Putamen (tissue), 1 donor: ENCODE results near the gene UBE2L3.

Source experiments
- DNase-seq: peaks from one replicate; pipeline ENCODE4 v3.0.0-alpha.2; 2016; ENCODE audit warnings: low spot score

Gene UBE2L3

DNA sequence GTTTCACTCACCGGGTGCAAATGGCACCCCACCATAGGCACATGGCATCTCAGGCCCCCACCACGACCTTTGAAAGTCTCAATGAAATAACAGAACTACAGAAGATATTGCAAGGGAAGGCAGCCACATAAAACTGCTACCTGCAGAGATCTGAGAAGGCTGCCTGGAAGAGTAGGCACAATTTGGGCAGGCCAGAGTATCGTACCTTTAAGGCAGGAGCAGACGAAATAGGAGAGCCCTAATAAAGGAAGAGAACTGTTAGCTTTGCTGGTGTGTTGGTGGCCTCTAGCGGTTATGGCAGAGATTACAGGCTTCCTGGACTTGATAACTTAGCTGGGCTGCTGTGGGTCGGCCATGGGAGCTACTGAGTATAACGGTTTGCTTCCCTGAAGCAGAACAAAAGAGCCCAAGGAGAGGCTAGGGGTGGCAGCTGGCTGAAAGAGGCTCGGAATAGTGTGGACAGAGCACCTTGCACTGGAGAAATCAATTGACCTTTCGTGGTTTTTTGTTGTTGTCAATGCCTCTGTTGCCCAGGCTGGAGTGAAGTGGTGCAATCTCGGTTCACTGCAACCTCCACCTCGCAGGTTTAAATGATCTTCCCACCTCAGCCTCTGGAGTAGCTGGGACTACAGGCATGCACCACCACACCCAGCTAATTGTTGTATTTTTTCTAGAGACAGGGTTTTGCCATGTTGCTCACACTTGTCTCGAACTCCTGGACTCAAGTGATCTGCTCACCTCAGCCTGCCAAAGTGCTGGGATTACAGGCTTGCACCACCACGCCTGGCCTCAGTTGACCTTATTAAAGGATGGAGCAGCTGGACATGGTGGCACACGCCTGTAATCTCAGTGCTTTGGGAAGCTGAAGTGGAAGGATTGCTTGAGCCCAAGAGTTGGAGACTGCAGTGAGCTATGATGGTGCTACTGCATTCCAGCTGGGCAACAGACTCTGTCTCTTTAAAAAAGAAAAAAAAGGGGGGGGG lies 79.4 kb downstream of the UBE2L3 start:
- DNase-seq: peak; percentile 68

- no peak for DNase-seq
Observed at GRCh38 chr22:21650280-21650679, 82.8 kb downstream of the UBE2L3 start.

DNA sequence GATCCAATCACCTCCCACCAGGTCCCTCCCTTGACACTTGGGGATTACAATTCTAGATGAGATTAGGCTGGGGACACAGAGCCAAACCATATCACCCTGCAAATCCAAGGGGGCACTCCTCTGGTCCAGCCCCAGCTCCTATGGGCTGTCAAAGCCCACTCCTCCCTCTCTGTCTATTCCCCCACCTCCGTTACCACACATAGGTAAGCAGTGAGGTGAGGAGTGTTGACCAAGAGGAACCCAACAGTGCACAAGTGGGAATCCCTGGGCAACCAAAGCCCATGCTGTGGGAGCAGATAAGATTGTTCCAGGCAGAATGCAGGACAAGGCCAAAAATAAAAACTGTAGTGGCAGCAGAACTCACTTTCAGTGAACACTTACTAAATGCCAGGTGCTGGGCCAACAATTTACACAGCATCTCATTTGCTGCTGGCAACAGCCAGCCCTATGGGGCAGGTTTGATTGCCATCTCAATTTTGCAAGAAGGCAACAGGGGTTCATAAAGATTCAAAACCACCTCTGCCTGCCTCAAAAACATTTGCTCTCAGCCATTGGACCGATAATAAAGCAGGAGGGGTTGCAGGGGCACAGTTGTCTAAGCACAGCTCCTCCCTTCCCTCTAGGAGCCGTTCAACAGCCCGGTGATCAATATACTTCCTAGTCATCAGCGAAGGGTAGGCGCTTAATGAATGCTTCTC lies 83.5 kb downstream of the UBE2L3 start:
- DNase-seq: no peak

- DNase-seq: no peak
Observed at GRCh38 chr22:21651521-21652009, 84.1 kb downstream of the UBE2L3 start.

DNA sequence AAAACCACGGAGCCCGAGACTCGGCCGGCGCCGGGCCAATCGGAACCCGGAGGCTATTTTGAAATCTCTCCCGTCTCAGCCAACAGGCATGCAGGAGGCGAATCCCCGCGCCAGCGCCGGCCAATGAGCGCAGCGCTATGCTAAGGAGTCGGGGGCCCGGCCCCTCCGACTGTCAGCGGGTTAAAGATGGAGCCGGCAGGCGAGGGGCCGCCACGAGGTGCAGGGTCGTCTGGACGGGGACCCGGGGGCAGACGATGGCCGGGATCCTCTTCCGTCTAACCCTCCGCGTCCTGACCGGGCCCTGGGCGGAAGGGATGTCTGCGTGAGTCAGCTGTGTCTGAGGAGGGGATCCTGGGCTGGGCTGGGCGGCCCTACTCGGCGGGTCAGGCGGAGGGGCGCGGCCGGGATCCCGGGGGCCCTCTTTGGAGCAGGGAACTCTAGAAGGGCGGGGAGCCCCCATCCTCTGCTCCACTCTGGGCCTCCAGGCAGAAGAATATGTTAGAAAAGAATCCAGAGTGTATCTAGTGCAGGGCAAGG lies 84.6 kb downstream of the UBE2L3 start:
- DNase-seq: peak; percentile 72

DNA sequence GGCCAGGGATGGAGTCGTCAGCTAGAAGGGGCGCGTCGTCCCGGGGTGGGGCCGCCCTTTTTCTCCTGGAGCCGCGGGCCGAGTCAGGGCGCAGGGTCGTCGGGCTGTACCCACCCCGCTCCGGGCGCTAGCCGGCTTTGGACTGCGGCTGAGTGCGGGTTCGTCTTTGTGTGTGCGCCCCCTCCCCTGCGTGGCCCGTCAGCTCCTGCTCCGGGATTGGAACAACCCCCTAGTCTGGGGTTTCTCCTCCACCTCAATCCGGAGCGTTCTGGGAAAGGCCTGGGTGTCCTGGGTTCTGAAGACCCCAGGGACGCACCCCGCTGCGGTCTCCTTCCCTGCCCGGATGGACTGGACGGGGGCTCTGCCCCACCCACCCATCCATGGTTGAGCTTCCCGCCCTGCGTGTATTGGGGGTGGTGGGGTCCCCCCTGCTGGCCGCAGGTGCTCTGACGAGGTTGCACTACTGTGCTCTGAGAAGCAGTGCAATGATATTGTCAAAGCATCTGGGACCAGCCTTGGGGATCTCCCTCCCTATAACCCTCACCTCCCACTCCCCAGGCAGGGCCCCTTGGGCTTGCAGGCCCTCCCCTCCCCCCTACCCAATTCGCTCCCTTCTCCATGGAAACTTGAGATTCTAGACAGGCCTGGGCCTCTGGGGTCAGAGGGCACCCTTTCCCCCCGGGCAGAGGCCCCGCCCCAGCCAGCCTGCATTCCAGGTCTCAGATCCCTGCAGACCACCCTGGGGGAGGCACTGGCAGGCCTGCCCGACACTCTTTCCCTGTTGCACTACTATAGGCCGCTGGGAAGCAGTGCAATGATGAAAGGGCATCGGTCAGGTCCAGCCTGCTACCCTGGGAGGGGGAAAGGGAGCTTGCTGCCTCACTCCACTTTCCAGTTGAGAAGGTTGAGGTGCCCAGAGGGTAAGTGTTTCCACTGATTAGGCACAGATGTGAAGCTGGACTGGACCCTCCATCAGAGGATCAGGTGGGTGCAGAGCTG lies 85.3 kb downstream of the UBE2L3 start:
- DNase-seq: no peak

GRCh38 chr22:21657020-21657359 lies 89.5 kb downstream of the UBE2L3 start:
- no peak for DNase-seq

- DNase-seq: no peak
Observed at GRCh38 chr22:21657360-21658032, 90.0 kb downstream of the UBE2L3 start.

DNA sequence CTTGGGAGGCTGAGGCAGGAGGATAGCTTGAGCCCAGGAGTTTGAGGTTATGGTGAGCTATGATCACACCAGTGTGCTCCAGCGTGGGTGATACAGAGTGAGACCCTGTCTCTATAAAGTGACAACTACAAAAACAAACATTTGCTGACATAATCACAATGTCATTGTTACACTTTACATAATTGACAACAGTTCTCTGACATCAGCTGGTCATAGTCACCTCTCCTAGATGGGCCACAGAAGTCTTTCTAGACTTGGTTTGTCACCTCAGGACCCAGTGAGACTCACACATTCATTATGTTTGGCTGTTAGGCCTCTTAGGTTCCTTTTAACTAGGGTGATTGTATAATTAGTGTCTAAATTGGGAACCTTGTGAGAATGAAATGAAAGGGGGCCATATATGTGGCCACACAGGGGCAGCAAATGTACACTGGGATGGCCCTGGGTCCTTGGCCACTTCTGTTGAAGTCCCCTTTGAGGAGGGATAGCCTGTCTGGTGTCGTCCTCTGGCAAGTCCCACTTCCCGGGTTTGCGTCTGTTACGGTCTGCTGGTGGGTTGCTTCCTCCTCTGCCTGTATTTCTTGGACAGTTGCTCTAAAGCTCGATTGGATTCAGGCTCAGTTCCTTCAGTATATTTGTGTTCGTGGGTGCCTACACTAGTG lies 92.5 kb downstream of the UBE2L3 start:
- DNase-seq: no peak

DNA sequence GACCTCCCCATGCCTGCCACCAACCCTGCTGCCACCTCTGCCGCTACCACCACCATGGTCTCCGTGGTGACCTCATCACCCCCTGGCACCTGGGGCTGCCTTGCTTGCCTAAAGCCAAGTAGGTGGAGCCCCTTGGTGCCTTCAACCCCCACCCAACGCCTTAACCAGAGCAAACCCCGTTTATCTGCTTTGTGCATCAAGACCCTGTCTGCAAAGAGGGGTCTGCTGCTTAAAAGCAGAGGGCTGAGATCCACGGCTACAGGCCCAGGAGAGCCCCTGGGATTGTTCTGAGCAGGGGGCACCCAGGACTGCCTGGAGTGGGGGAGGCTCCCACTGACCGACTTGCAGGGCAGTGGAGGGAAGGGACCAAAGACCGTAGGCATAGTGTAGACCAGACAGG lies 93.4 kb downstream of the UBE2L3 start:
- DNase-seq: no peak

- DNase-seq: no peak
Observed at GRCh38 chr22:21661991-21662390, 94.5 kb downstream of the UBE2L3 start.

DNA sequence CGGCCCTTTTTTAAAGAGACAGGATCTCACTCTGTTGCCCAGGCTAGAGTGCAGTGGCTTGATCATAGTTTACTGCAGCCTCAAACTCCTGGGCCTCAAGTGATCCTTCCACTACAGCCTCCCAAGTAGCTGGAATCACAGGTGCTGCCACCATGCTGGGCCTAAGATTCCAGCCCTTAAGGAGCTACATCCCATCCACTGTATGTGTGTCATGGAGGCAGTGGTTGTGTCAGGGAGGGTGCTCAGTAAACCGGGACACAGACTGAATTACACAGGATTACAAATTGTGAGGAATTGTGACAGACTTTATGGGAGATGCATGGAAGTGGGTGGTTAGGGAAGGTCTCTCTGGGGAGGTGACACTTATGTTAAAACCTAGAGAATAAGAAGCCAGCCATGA lies 96.2 kb downstream of the UBE2L3 start:
- DNase-seq: no peak

DNA sequence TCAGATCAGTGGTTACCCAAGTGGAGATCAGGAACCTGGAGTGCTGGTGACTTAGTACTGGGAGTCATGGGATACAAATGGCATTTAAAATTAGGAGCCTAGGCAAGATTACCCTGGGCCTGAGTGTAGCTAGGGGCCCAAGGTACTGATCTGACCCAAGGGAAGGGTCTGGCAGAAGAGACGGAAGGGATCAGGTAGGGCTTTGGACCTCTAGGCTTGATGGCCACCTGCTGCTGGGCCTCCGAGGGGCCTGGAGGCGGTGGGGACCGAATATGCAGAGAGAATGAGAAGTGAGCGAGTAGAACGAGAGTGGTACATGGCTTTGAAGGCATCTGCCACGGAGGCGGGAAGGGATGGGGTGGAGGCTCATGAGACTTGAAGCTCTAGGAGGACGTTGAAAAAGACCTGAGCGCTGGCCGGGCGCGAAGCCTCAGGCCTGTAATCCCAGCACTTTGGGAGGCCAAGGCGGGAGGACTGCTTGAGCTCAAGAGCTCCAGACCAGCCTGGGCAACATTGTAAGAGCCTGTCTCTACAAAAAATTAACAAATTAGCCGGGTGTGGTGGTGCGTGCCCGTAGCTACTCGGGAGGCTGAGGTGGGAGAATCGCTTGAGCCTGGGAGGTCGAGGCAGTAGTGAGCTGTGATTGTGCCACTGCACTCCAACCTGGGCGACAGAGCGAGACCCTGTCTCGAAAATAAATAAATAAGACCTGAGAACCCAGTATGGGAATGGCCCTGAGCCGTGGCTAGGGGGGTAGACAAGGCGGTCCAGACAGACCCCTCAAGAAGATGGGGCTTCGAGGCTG lies 97.7 kb downstream of the UBE2L3 start:
- no peak for DNase-seq

DNA sequence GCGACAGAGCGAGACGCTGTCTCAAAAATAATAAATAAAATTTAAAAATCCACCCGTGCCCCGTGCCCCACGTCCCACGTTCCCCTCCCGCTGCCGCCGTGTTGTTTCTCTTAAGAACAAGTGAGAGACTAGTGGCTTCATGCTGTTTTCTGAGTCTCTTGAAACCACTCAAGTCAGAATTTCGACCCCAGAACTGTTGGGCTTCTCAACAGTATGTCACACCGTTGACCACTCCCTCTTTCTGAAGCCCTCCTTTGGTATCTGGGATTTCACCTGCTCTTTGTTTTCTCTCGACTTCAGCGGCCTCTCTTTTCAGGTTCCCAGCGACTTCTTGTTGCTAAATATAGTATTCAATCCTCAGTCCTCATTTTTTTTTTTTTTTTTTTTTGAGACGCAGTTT lies 99.3 kb downstream of the UBE2L3 start:
- no peak for DNase-seq

DNA sequence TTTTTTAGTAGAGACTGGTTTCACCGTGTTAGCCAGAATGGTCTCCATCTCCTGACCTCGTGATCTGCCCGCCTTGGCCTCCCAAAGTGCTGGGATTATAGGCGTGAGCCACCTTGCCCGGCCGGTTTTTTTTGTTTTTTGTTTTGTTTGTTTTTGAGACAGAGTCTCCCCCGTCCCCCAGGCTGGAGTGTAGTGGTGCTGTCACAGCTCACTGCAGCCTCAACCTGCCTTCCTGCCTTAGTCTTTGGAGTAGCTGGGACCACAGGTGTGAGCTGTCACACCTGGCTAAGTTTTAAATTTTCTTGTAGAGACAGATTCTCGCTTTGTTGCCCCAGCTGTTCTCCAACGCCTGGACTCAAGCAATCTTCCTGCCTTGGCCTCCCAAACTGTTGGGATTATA lies 101.5 kb downstream of the UBE2L3 start:
- DNase-seq: no peak

- DNase-seq: no peak
Observed at GRCh38 chr22:21672107-21672629, 104.7 kb downstream of the UBE2L3 start.
